SK-N-SH (cell line): ENCODE results near the gene NLRP9. TPM values are rescaled to one million over a fixed set of nuclear protein-coding genes. Genes with fewer than 3 reads are reported as not detected.

ENCODE experiments used
- CTCF ChIA-PET: fragments of 300-600, 350-600 bp; formaldehyde crosslinking; extraction: SDS; loops from one replicate; lab custom pipeline; 2021; lab: Yijun Ruan, JAX
- POLR2A ChIA-PET: fragments of 350-600 bp; sonication (Branson Sonifier 250); formaldehyde crosslinking; extraction: SDS; loops from one replicate; lab custom pipeline; 2020; ENCODE audit warnings: antibody characterized with exemption, inconsistent platforms; lab: Yijun Ruan, JAX
- DNase-seq: peaks from one replicate; pipeline ENCODE4 v3.0.0; 2012
- H2AFZ ChIP-seq: fragments of 200-600 bp; sonication (generic); 2 replicates; pipeline ENCODE4 v1.8.1; 2016; ENCODE audit warnings: antibody characterized with exemption, mild to moderate bottlenecking, low read depth
- H3F3A ChIP-seq: fragments of 200-600 bp; sonication (generic); replicated peaks from 2 replicates; pipeline ENCODE3; 2016; ENCODE audit warnings: antibody characterized with exemption, mild to moderate bottlenecking; ENCODE audit not compliant: insufficient read depth
- H3K27ac ChIP-seq, 2 experiments: fragments of 200-500 bp in 1 of 2; fragments of 200-600 bp in 1 of 2; sonication (Bioruptor generic) in 1 of 2; sonication (generic), shearing (Covaris generic) in 1 of 2; 2 replicates each; pipeline versions ENCODE4 v1.5.1 to v1.6.1; 2014 to 2016; ENCODE audit warnings: low read depth in 2 of 2, inconsistent platforms in 1 of 2, low read length in 1 of 2, mild to moderate bottlenecking in 1 of 2, mixed read lengths in 1 of 2
- H3K27me3 ChIP-seq: fragments of 200-600 bp; sonication (generic), shearing (Covaris generic); 2 replicates; pipeline ENCODE4 v1.6.1; 2016; ENCODE audit warnings: mixed run types; ENCODE audit not compliant: insufficient read depth
- H3K36me3 ChIP-seq, 2 experiments: fragments of 200-500 bp in 1 of 2; fragments of 200-600 bp in 1 of 2; sonication (Bioruptor generic) in 1 of 2; sonication (generic) in 1 of 2; replicated peaks in 1 of 2; 2 replicates each; pipeline versions ENCODE3 to v1.5.1; 2014 to 2016; ENCODE audit warnings: low read length in 1 of 2, mild to moderate bottlenecking in 1 of 2; ENCODE audit not compliant: insufficient read depth in 2 of 2, control insufficient read depth in 1 of 2
- H3K4me1 ChIP-seq, 2 experiments: fragments of 200-500 bp in 1 of 2; fragments of 200-600 bp in 1 of 2; sonication (Bioruptor generic) in 1 of 2; sonication (generic), shearing (Covaris generic) in 1 of 2; 2 replicates each; pipeline versions ENCODE4 v1.5.1 to v1.6.1; 2014 to 2016; ENCODE audit warnings: low read depth in 1 of 2, low read length in 1 of 2, mixed run types in 1 of 2; ENCODE audit not compliant: insufficient read depth in 2 of 2, control insufficient read depth in 1 of 2
- H3K4me2 ChIP-seq: fragments of 200-600 bp; sonication (generic), shearing (Covaris generic); 2 replicates; pipeline ENCODE4 v1.6.1; 2017; ENCODE audit warnings: mixed run types
- H3K4me3 ChIP-seq, 2 experiments: fragments of 200-500 bp in 1 of 2; fragments of 200-600 bp in 1 of 2; sonication (Bioruptor generic) in 1 of 2; sonication (generic), shearing (Covaris generic) in 1 of 2; 2 replicates each; pipeline versions ENCODE4 v1.5.1 to v1.8.1; 2014 to 2016; ENCODE audit warnings: low read depth in 2 of 2, inconsistent platforms in 1 of 2, low read length in 1 of 2, mild to moderate bottlenecking in 1 of 2, mixed read lengths in 1 of 2, moderate library complexity in 1 of 2
- H3K79me2 ChIP-seq: fragments of 200-600 bp; sonication (generic); 2 replicates; pipeline ENCODE4 v1.8.1; 2017; ENCODE audit warnings: mild to moderate bottlenecking; ENCODE audit not compliant: insufficient read depth
- H3K9ac ChIP-seq: fragments of 200-600 bp; sonication (generic); 2 replicates; pipeline ENCODE4 v1.6.1; 2017; ENCODE audit warnings: mixed run types
- H3K9me2 ChIP-seq: fragments of 200-600 bp; sonication (generic); 2 replicates; pipeline ENCODE4 v1.6.1; 2017; ENCODE audit warnings: mixed run types
- H3K9me3 ChIP-seq: fragments of 200-600 bp; sonication (generic); 2 replicates; pipeline ENCODE4 v1.6.1; 2017; ENCODE audit warnings: mixed run types, mild to moderate bottlenecking, moderate library complexity
- H4K20me1 ChIP-seq: fragments of 200-600 bp; sonication (generic); 2 replicates; pipeline ENCODE4 v1.6.1; 2017; ENCODE audit warnings: mild to moderate bottlenecking, mixed run types; ENCODE audit not compliant: insufficient read depth
- ELF1 ChIP-seq: IDR thresholded peaks from 2 replicates; pipeline ENCODE4 v1.4.0; 2012
- EP300 ChIP-seq, 2 experiments: IDR thresholded peaks; 2 replicates each; pipeline versions ENCODE4 v1.4.0 to v1.6.1; 2012; ENCODE audit warnings: borderline replicate concordance in 1 of 2, low read depth in 1 of 2, low read length in 1 of 2
- EZH2phosphoT487 ChIP-seq: fragments of 200-600 bp; sonication (generic); IDR thresholded peaks from 2 replicates; pipeline ENCODE4 v1.6.1; 2017; ENCODE audit warnings: low read depth, mixed run types, mild to moderate bottlenecking, antibody characterized with exemption, moderate library complexity, borderline replicate concordance
- FOSL2 ChIP-seq: IDR thresholded peaks from 2 replicates; pipeline ENCODE4 v1.4.0; 2012; ENCODE audit warnings: low read depth, mild to moderate bottlenecking, moderate library complexity, borderline replicate concordance
- FOXJ3 ChIP-seq: sonication (generic); formaldehyde crosslinking; IDR thresholded peaks from 2 replicates; pipeline ENCODE4 v1.5.1; 2020; ENCODE audit warnings: mild to moderate bottlenecking, missing genetic modification reagents
- GATA2 ChIP-seq: sonication (generic); formaldehyde crosslinking; IDR thresholded peaks from 2 replicates; pipeline ENCODE4 v1.5.0; 2020; ENCODE audit warnings: mild to moderate bottlenecking, missing genetic modification reagents
- JUND ChIP-seq: IDR thresholded peaks from 2 replicates; pipeline ENCODE4 v1.4.0; 2012
- MEF2A ChIP-seq: IDR thresholded peaks from 2 replicates; pipeline ENCODE4 v1.4.0; 2012; ENCODE audit warnings: low read depth, borderline replicate concordance
- NRF1 ChIP-seq: IDR thresholded peaks from 2 replicates; pipeline ENCODE4 v1.6.1; 2012; ENCODE audit warnings: low read depth, mild to moderate bottlenecking, low read length
- POLR2AphosphoS5 ChIP-seq: IDR thresholded peaks from 2 replicates; pipeline ENCODE4 v1.6.1; 2012; ENCODE audit warnings: low read depth, low read length
- RAD21 ChIP-seq: IDR thresholded peaks from 2 replicates; pipeline ENCODE4 v1.6.1; 2012; ENCODE audit warnings: mild to moderate bottlenecking, low read length
- TAF1 ChIP-seq: IDR thresholded peaks from 2 replicates; pipeline ENCODE4 v1.6.1; 2012; ENCODE audit warnings: low read depth, mild to moderate bottlenecking, low read length, moderate library complexity, borderline replicate concordance
- TEAD4 ChIP-seq: IDR thresholded peaks from 2 replicates; pipeline ENCODE4 v1.4.0; 2012; ENCODE audit warnings: mild to moderate bottlenecking, borderline replicate concordance; ENCODE audit not compliant: insufficient read depth
- WGBS: methylation state at CpG from one replicate; pipeline ENCODE4 v1.1.6; 2017; ENCODE audit warnings: low lambda C conversion rate; 5-methylcytosine and 5-hydroxymethylcytosine counted together
- polyA plus RNA-seq, 3 experiments: library from polyadenylated mRNA; depleted of rRNA; stranded (reverse); fragments of >200 nt; gene quantifications; 2 replicates each; pipeline ENCODE4 v1.2.3, GENCODE V29; 2012
- TF ChIP-seq, protein P1 (sequence below): IDR thresholded peaks from 2 replicates; pipeline ENCODE4 v1.6.1; 2012; ENCODE audit warnings: mild to moderate bottlenecking, low read depth, low read length, moderate library complexity
- TF ChIP-seq, protein P2 (sequence below): IDR thresholded peaks from 2 replicates; pipeline ENCODE4; 2012

Gene NLRP9
- polyA plus RNA-seq, 1 of the 3 experiments (the other 2 are of a cell fraction), result not detected

DNA sequence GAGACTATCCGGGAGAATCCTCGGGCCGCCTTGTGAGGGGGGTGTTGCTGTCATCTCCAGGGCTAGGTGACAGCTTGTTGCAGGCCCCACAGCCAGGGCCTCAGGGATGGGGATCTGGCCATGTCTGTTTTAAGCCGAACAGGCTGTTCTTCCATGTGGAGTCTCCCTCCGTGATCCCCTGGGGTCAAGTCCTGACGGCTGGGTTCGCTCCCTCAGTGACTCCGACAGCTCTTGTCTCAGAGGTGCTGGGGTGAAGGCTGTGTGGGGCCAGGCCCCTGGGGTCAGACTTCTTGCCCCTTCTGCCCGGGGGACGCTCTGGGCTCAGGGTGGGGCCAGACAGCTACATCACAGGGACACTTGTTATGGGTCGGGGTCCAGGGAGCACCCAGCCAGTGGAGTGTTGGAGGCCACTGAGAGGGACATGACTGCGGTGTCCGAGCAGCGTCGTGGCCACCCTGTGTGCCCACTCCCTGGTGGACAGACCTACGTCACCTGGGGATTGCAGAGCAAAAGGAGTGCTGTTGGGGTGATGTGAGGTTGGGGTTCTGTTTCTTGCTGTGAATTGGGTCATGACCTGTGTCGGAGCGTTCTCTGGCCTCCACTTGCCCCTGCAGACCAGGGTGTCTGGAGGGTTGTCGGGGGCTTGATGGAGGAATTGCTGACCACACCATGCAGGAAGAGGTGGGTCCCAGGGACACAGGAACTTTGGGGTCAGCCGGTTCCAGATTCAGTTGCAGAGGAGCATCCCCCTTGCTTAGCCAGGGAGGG lies 41.7 kb downstream of the NLRP9 start:
- 99% methylated on average over 14 of the region's 20 CpGs for WGBS
- no peak overlapping the region for H2AFZ ChIP-seq
- H3K4me1 ChIP-seq, result no peaks in the 10 kb centered on the region; a peak in 1 of 4 replicates
- no peak overlapping the region for H3K4me2 ChIP-seq
- H3F3A ChIP-seq, result no peaks in the 10 kb centered on the region
- no peak overlapping the region for H3K4me3 ChIP-seq
- no peaks in the 10 kb centered on the region for H3K9me3 ChIP-seq
- H3K9me2 ChIP-seq, result no peaks in the 10 kb centered on the region
- H3K27me3 ChIP-seq, result no peaks in the 10 kb centered on the region
- no peak for TF ChIP-seq MEF2A
- no peak for TF ChIP-seq TEAD4
- TF ChIP-seq NRF1, result no peak
- TF ChIP-seq, protein P1, sequence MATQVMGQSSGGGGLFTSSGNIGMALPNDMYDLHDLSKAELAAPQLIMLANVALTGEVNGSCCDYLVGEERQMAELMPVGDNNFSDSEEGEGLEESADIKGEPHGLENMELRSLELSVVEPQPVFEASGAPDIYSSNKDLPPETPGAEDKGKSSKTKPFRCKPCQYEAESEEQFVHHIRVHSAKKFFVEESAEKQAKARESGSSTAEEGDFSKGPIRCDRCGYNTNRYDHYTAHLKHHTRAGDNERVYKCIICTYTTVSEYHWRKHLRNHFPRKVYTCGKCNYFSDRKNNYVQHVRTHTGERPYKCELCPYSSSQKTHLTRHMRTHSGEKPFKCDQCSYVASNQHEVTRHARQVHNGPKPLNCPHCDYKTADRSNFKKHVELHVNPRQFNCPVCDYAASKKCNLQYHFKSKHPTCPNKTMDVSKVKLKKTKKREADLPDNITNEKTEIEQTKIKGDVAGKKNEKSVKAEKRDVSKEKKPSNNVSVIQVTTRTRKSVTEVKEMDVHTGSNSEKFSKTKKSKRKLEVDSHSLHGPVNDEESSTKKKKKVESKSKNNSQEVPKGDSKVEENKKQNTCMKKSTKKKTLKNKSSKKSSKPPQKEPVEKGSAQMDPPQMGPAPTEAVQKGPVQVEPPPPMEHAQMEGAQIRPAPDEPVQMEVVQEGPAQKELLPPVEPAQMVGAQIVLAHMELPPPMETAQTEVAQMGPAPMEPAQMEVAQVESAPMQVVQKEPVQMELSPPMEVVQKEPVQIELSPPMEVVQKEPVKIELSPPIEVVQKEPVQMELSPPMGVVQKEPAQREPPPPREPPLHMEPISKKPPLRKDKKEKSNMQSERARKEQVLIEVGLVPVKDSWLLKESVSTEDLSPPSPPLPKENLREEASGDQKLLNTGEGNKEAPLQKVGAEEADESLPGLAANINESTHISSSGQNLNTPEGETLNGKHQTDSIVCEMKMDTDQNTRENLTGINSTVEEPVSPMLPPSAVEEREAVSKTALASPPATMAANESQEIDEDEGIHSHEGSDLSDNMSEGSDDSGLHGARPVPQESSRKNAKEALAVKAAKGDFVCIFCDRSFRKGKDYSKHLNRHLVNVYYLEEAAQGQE, result no peak
- TF ChIP-seq RAD21, result no peak
- TF ChIP-seq TAF1, result no peak
- TF ChIP-seq EP300 (IDR thresholded peaks at IDR 0.05; ENCODE audit: borderline replicate concordance in 1 of 2, low read depth in 1 of 2, low read length in 1 of 2), result no peak
- H3K9ac ChIP-seq, result no peak overlapping the region
- H3K27ac ChIP-seq, result no peak overlapping the region
- ChIA-PET CTCF (interaction anchor here (1.2 kb wide), 1 partner anchor 8 kb away, joined by 3 read pairs; no protein-coding TSS in a partner anchor), POLR2A (no interaction called here)
- no peak for DNase-seq
- peaks cover 0 to 61% of the 10 kb centered on the region in 2 experiments for H3K36me3 ChIP-seq
- no peaks in the 10 kb centered on the region for H3K79me2 ChIP-seq
- H4K20me1 ChIP-seq, result no peaks in the 10 kb centered on the region

DNA sequence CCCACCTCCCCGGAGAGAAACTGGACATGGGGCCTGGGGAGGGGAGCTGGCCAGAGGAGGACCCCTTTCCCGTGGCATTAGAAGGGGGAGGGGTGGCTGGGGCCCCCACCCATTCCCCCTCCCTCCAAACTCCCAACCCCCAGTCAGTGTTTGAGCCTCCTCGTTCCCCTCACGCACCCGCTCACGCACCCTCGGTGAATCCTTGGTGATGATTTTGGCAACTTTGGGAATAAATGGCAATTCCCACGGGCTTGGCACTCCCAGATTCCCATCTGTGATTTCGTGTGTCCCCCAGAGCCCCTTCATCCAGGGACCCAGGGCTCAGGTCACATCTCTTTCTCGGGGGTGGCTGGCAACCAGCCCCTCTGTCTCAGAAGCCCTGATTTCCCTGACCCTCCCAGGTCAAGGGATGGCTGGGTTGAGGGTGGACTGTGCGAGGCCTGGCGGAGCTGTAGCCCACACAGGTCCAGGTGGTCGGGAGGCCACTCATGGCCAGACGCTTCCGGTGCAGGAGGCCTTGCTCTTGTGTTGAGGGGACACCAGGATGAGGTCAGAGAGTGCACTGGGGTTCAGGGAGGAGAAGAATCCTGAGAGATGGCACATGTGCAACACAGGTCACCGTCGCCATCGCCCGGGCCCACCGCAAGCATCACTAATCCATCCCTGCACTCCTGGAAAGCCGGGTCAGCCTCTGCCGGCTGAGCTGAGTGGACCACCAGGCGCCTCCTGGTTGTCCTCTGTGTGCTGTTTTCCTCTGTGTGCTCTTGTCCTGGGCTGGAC lies 42.5 kb downstream of the NLRP9 start:
- Histone ChIP-seq H3K36me3 (peaks cover 0 to 66% of the 10 kb centered on the region in 2 experiments), H3K4me1 (no peaks in the 10 kb centered on the region; a peak in 1 of 4 replicates), H3K27me3 (no peaks in the 10 kb centered on the region), H3K27ac (no peak overlapping the region), H3K4me2 (no peak overlapping the region), H3K9ac (no peak overlapping the region), H3K9me2 (no peaks in the 10 kb centered on the region), H2AFZ (no peak overlapping the region), H3K4me3 (no peak overlapping the region), H3K9me3 (no peaks in the 10 kb centered on the region), H3F3A (no peaks in the 10 kb centered on the region), H4K20me1 (no peaks in the 10 kb centered on the region), H3K79me2 (no peaks in the 10 kb centered on the region)
- POLR2A ChIA-PET, result no interaction called here
- DNase-seq, result no peak
- CTCF ChIA-PET, result interaction anchor here (1.2 kb wide), 2 partner anchors 8 to 9 kb away, joined by 3 to 4 read pairs; no protein-coding TSS in a partner anchor
- 92% methylated on average over 21 of the region's 23 CpGs for WGBS
- TF ChIP-seq EZH2phosphoT487 (no peak), ELF1 (no peak), TAF1 (no peak), FOXJ3 (CRISPR knock-in tag) (no peak), FOSL2 (no peak), GATA2 (CRISPR knock-in tag) (no peak), JUND (no peak), POLR2AphosphoS5 (no peak)
- TF ChIP-seq, protein P1, result no peak
- TF ChIP-seq, protein P2, sequence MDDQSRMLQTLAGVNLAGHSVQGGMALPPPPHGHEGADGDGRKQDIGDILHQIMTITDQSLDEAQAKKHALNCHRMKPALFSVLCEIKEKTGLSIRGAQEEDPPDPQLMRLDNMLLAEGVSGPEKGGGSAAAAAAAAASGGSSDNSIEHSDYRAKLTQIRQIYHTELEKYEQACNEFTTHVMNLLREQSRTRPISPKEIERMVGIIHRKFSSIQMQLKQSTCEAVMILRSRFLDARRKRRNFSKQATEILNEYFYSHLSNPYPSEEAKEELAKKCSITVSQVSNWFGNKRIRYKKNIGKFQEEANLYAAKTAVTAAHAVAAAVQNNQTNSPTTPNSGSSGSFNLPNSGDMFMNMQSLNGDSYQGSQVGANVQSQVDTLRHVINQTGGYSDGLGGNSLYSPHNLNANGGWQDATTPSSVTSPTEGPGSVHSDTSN, result no peak
